Measurements from ENCODE around the gene FBXL5.

FBXL5 gene

GRCh38 chr4:15655223-15656037, at the start of gene FBXL5:
TSS of gene FBXL5 (minus strand) at chr4:15655357. CDS start at chr4:15655287, 70 bp downstream.
- peak; percentile 76 for DNase-seq

- no peak for DNase-seq
Observed at GRCh38 chr4:15704129-15704528, 49.0 kb upstream of the FBXL5 start.

- no peak for DNase-seq
Observed at GRCh38 chr4:15703439-15703838, 48.3 kb upstream of the FBXL5 start.

GRCh38 chr4:15702941-15703403, 47.8 kb upstream of the FBXL5 start, which contains the start of gene BST1:
TSS of gene BST1 (plus strand) at chr4:15703065. CDS start at chr4:15703145, 80 bp downstream.
- peak; percentile 6 for DNase-seq

GRCh38 chr4:15696866-15697265, 41.7 kb upstream of the FBXL5 start:
- DNase-seq, result no peak

GRCh38 chr4:15695729-15696128, 40.6 kb upstream of the FBXL5 start:
- no peak for DNase-seq

- no peak for DNase-seq
Observed at GRCh38 chr4:15695240-15695699, 40.1 kb upstream of the FBXL5 start.

GRCh38 chr4:15694431-15694830, 39.3 kb upstream of the FBXL5 start:
- DNase-seq, result no peak

- DNase-seq, result no peak
Observed at GRCh38 chr4:15692602-15693001, 37.4 kb upstream of the FBXL5 start.

GRCh38 chr4:15691346-15692135, 36.4 kb upstream of the FBXL5 start:
- no peak for DNase-seq

- no peak for DNase-seq
Observed at GRCh38 chr4:15690020-15690809, 35.1 kb upstream of the FBXL5 start.

GRCh38 chr4:15689540-15689939, 34.4 kb upstream of the FBXL5 start:
- no peak for DNase-seq

GRCh38 chr4:15688051-15688450, 32.9 kb upstream of the FBXL5 start:
- DNase-seq, result no peak

GRCh38 chr4:15684498-15684897, 29.3 kb upstream of the FBXL5 start:
- no peak for DNase-seq

GRCh38 chr4:15683143-15683495, 28.0 kb upstream of the FBXL5 start:
- DNase-seq, result no peak

- DNase-seq, result no peak
Observed at GRCh38 chr4:15682242-15683142, 27.3 kb upstream of the FBXL5 start.

- DNase-seq, result peak; percentile 99
Observed at GRCh38 chr4:15681372-15682241, 26.4 kb upstream of the FBXL5 start, which contains the start of gene FAM200B. TSS of gene FAM200B (plus strand) at chr4:15681827. CDS start at chr4:15686978, 5,151 bp downstream.

- DNase-seq, result no peak
Observed at GRCh38 chr4:15681067-15681371, 25.9 kb upstream of the FBXL5 start.

- DNase-seq, result no peak
Observed at GRCh38 chr4:15677507-15677988, 22.4 kb upstream of the FBXL5 start.

- DNase-seq, result no peak
Observed at GRCh38 chr4:15676899-15677298, 21.7 kb upstream of the FBXL5 start.

- DNase-seq, result no peak
Observed at GRCh38 chr4:15676039-15676438, 20.9 kb upstream of the FBXL5 start.
